Activated effector memory CD4-positive, alpha-beta T cell treated with anti-CD3 and anti-CD28 coated beads, Interleukin-2, amount 50 U/mL, for 16 hours (primary cell): Measurements from ENCODE around the gene GK.
"Not testable (repeated sequence)": the region's sequence is repeated elsewhere in the genome, so short reads cannot be mapped to it uniquely, and the experiment has no call there.

Source experiments
- DNase-seq: peaks from one replicate; pipeline ENCODE4 v3.0.0-alpha.2; 2020

The GK gene

GRCh38 chrX:30654989-30655607 is 1.9 kb downstream of the GK start:
- DNase-seq: no peak

- DNase-seq: no peak
These were observed 2.8 kb downstream of the GK start for GRCh38 chrX:30655991-30656390.

- DNase-seq: no peak
These were observed 4.3 kb downstream of the GK start for GRCh38 chrX:30657196-30658161.

DNA sequence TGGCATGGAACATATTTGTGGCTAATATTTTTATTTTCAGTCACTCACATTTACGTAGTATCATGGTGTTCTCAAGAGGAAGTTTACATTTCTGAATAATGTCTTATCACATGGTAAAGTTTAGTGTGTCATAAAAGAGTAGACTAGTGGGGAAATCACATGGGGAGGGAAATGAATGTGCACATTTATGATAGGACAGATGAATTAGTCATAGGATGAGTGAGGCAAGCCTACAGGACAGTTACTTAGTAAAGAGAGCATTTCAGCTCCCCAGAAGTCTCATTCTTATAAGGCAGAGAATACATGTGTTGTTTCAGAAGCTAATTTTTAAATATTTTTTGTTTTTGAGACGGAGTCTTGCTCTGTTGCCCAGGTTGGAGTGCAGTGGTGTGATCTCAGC is 6.2 kb downstream of the GK start:
- no peak for DNase-seq

DNA sequence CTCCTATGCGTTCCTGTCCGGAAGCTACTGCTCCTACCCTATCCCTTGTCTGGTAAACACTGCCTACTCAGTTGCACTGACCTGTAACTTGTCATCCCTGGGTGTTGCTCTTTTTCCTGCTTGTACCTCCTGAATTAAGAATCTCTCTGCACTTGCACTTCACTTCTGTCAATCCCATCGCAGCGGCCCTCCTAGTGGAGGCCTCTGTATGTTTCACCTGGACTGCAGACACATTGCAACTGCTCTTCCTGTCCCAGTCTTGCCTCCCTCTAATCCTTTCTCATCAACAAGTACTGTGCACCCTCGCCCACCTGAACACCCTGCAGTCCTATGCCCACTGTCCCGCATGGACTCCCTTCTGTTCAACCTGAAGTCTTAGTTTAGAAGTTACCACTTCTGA is 8.0 kb downstream of the GK start:
- no peak for DNase-seq

DNA sequence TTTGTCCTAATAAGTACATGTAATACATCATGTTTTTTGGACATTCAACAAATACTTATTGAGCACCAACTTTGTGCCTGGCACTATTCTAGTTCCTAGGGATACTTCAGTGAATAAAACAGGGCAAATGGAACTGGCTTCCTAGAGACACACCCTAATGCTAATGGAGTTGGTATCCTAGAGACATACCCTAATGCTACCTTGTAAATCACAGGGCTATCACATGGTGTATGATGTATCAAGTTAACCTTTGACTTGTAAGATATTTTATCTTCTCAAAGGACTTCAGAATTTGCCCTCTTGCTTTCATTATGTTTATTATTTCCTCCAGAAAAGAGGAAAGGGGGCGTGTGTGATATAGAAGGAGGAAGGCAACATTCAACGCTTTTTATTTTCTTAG is 10.1 kb downstream of the GK start:
- DNase-seq: no peak

- no peak for DNase-seq
These were observed 12.2 kb downstream of the GK start for GRCh38 chrX:30665471-30665870.

- no peak for DNase-seq
These were observed 12.9 kb downstream of the GK start for GRCh38 chrX:30666094-30666493.

- no peak for DNase-seq
These were observed 15.4 kb downstream of the GK start for GRCh38 chrX:30668581-30668980.

- not testable (repeated sequence) for DNase-seq
These were observed 18.0 kb downstream of the GK start for GRCh38 chrX:30671189-30671588.

GRCh38 chrX:30673127-30673796 is 20.0 kb downstream of the GK start:
- no peak for DNase-seq

GRCh38 chrX:30673884-30674598 is 20.8 kb downstream of the GK start:
- no peak for DNase-seq

GRCh38 chrX:30674799-30675198 is 21.6 kb downstream of the GK start:
- no peak for DNase-seq

DNA sequence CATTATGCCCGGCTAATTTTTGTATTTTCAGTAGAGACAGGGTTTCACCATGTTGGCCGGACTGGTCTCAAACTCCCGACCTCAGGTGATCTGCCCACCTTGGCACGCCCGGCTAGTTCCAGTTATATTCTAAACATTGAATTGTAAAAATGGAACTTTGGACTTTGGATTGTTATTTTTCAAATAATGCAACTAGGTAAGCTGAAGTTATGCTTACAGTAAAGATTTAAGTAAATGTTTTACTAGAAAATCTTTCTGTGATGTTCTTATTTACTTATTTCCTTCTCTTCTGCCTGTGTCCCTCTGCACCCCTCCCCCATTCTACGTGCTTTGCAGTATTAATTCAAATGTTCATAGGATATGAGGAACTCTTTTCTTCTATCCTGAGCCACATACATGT is 26.1 kb downstream of the GK start:
- DNase-seq: no peak

GRCh38 chrX:30680618-30681017 is 27.4 kb downstream of the GK start:
- DNase-seq: no peak

DNA sequence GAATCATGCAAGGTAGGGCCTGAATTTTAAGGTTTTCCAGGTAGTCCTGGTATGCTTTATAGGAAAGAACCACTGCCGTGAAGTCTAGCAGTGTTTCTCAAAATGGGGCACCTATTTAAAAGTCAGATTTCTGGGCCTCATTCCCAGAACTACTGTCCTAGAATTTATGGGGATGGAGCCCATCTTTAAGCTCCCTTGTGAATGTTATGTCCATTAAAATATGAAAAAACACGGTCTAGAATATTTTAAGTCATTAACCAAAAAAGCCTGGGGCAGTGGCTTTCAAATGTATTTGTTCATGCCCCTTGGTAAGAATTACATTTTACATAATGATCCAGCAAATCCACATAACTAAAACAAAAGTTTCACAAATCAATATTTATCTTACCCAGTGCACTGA is 35.4 kb downstream of the GK start:
- no peak for DNase-seq

GRCh38 chrX:30689116-30689515 is 35.9 kb downstream of the GK start:
- no peak for DNase-seq

DNA sequence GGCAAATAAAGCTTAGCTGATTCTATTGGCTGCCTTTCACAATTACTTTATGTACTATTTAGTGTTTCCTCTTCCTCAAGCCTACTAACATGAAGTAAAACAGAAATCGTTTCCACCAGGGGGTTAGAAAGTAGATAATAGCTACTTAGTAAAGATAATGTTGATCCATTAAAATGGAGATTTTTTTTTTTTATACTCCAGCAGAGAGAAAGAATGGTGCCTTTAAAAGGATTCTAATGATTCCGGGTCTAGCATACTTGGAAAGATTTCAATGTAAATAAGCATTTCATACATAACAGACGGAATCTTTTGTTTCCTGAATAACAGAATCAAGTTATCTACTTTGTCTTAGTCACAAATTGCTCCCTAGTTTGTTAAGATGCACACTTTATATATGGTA is 37.1 kb downstream of the GK start:
- DNase-seq: no peak

- DNase-seq: no peak
These were observed 40.9 kb downstream of the GK start for GRCh38 chrX:30693999-30694650.

GRCh38 chrX:30702736-30703135 is 49.5 kb downstream of the GK start:
- DNase-seq: no peak

GRCh38 chrX:30706216-30706775 is 53.1 kb downstream of the GK start:
- DNase-seq: no peak

GRCh38 chrX:30712214-30712613 is 59.0 kb downstream of the GK start:
- no peak for DNase-seq
